ENCODE data around the gene DBT. TPM values are rescaled to one million over a fixed set of nuclear protein-coding genes. Genes with fewer than 3 reads are reported as not detected.
"Not testable (repeated sequence)": the region's sequence is repeated elsewhere in the genome, so short reads cannot be mapped to it uniquely, and the experiment has no call there.

DBT gene
- total and polyA plus RNA-seq, 2 donors (not counting 1 experiment from before 2014, with no cell fraction given), result 2.6 to 15.1 TPM

DNA sequence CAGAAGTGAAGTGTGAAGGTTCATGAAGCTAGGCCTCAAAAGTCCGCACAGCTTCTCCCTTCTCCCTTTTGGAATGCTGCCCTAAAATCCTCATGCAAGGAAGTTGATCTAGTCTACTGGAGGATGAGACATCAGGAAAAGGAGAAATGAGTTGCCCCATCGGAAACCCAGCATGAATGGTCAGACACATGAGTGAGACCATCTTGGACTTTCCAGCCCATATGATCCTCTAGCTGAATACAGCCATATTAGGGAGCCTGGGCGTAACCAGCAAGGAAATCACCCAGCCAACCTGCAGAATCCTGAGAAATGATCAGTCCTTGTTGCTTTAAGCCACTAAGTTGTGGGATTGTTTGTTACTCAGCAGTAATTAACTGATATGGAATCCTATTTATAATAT, 12.5 kb downstream of the DBT start:
- Histone ChIP-seq H3K4me3 (ENCODE audit: control extremely low read depth in 1 of 5, extremely low read depth in 1 of 5, insufficient read depth in 1 of 5, low read depth in 2 of 5, low read length in 4 of 5) (no peak overlapping the region), H3K36me3 (replicated peaks in 1 of 2; ENCODE audit: control extremely low read depth in 1 of 2, control insufficient read depth in 1 of 2, extremely low read depth in 1 of 2, insufficient read depth in 2 of 2, low read length in 1 of 2) (peaks cover 9 to 31% of the 10 kb centered on the region in 2 experiments), H3K79me2 (ENCODE audit: control insufficient read depth, insufficient read depth, low read length) (peaks cover 16% of the 10 kb centered on the region), H3K9me3 (ENCODE audit: control extremely low read depth in 1 of 3, control insufficient read depth in 2 of 3, insufficient read depth in 1 of 3, low read length in 2 of 3) (no peaks in the 10 kb centered on the region), H3K27ac (ENCODE audit: low read length in 2 of 2) (no peak overlapping the region), H3K4me2 (replicated peaks; ENCODE audit: low read depth, low read length, poor library complexity, severe bottlenecking) (no peak overlapping the region), H4K20me1 (ENCODE audit: control insufficient read depth, insufficient read depth, low read length, poor library complexity, severe bottlenecking) (peaks cover 8% of the 10 kb centered on the region), H2AFZ (ENCODE audit: insufficient read depth, low read depth, low read length, poor library complexity, severe bottlenecking) (no peak overlapping the region), H3K9ac (ENCODE audit: low read length) (no peak overlapping the region), H3K4me1 (ENCODE audit: control insufficient read depth in 2 of 2, insufficient read depth in 2 of 2, low read length in 2 of 2) (no peaks in the 10 kb centered on the region), H3K27me3 (replicated peaks in 1 of 4; ENCODE audit: control extremely low read depth in 1 of 4, control insufficient read depth in 3 of 4, insufficient read depth in 4 of 4, low read length in 3 of 4) (no peaks in the 10 kb centered on the region)
- no peak overlapping the region for H3K4me3 Mint-ChIP-seq
- TF ChIP-seq EZH2 (IDR thresholded peaks at IDR 0.05; ENCODE audit: borderline replicate concordance, insufficient read depth, low read depth, low read length, poor library complexity, severe bottlenecking), result no peak
- TF ChIP-seq, protein P1, sequence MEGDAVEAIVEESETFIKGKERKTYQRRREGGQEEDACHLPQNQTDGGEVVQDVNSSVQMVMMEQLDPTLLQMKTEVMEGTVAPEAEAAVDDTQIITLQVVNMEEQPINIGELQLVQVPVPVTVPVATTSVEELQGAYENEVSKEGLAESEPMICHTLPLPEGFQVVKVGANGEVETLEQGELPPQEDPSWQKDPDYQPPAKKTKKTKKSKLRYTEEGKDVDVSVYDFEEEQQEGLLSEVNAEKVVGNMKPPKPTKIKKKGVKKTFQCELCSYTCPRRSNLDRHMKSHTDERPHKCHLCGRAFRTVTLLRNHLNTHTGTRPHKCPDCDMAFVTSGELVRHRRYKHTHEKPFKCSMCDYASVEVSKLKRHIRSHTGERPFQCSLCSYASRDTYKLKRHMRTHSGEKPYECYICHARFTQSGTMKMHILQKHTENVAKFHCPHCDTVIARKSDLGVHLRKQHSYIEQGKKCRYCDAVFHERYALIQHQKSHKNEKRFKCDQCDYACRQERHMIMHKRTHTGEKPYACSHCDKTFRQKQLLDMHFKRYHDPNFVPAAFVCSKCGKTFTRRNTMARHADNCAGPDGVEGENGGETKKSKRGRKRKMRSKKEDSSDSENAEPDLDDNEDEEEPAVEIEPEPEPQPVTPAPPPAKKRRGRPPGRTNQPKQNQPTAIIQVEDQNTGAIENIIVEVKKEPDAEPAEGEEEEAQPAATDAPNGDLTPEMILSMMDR (IDR thresholded peaks at IDR 0.05), result no peak
- ChIA-PET POLR2A (no interaction called here), CTCF (no interaction called here)
- no peak overlapping the region for H3K27ac Mint-ChIP-seq
- intact Hi-C loops (cut with micrococcal nuclease), result no loop called here
- DNase-seq (no peak), ATAC-seq (ENCODE audit: low read depth) (no peak)
- 100% methylated on average over 1 of the region's 3 CpGs for WGBS (ENCODE audit: insufficient coverage)
- H3K4me1 Mint-ChIP-seq, result no peaks in the 10 kb centered on the region
- H3K9me3 Mint-ChIP-seq (ENCODE audit: insufficient read depth), result no peaks in the 10 kb centered on the region
- H3K27me3 Mint-ChIP-seq, result no peaks in the 10 kb centered on the region

DNA sequence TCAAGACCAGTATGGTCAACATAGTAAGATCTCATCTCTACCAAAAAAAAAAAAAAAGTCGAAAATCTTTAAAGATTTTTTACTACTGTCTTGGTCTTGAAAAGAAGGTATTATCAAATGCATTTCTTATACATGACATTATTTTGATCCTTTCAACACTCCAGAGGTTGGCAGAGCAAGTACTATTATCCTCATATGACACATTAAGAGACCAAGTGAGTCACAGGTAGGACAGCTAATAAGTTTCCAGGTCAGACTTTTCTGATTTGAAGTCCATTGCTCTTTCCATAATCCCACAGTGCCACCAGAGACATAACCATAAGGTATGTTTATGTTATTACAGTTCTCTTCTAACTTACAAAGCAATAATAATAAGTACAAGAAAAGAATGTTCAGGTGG, 15.2 kb downstream of the DBT start:
- H3K9ac ChIP-seq (ENCODE audit: low read length), result no peak overlapping the region
- no peaks in the 10 kb centered on the region for H4K20me1 ChIP-seq (ENCODE audit: control insufficient read depth, insufficient read depth, low read length, poor library complexity, severe bottlenecking)
- H2AFZ ChIP-seq (ENCODE audit: insufficient read depth, low read depth, low read length, poor library complexity, severe bottlenecking), result no peak overlapping the region
- Mint-ChIP-seq H3K27ac (no peak overlapping the region), H3K27me3 (no peaks in the 10 kb centered on the region), H3K9me3 (ENCODE audit: insufficient read depth) (no peaks in the 10 kb centered on the region), H3K4me3 (no peak overlapping the region), H3K4me1 (no peaks in the 10 kb centered on the region)
- peaks cover 14% of the 10 kb centered on the region for H3K79me2 ChIP-seq (ENCODE audit: control insufficient read depth, insufficient read depth, low read length)
- H3K4me3 ChIP-seq (ENCODE audit: control extremely low read depth in 1 of 5, extremely low read depth in 1 of 5, insufficient read depth in 1 of 5, low read depth in 2 of 5, low read length in 4 of 5), result no peak overlapping the region
- H3K27me3 ChIP-seq (replicated peaks in 1 of 4; ENCODE audit: control extremely low read depth in 1 of 4, control insufficient read depth in 3 of 4, insufficient read depth in 4 of 4, low read length in 3 of 4), result no peaks in the 10 kb centered on the region
- no peak overlapping the region for H3K4me2 ChIP-seq (replicated peaks; ENCODE audit: low read depth, low read length, poor library complexity, severe bottlenecking)
- TF ChIP-seq, protein P1 (IDR thresholded peaks at IDR 0.05), result no peak
- TF ChIP-seq EZH2 (IDR thresholded peaks at IDR 0.05; ENCODE audit: borderline replicate concordance, insufficient read depth, low read depth, low read length, poor library complexity, severe bottlenecking), result no peak
- CTCF ChIA-PET, result no interaction called here
- ATAC-seq (ENCODE audit: low read depth), result no peak
- H3K27ac ChIP-seq (ENCODE audit: low read length in 2 of 2), result no peak overlapping the region
- no peaks in the 10 kb centered on the region for H3K4me1 ChIP-seq (ENCODE audit: control insufficient read depth in 2 of 2, insufficient read depth in 2 of 2, low read length in 2 of 2)
- H3K9me3 ChIP-seq (ENCODE audit: control extremely low read depth in 1 of 3, control insufficient read depth in 2 of 3, insufficient read depth in 1 of 3, low read length in 2 of 3), result no peaks in the 10 kb centered on the region
- no CpG with 5 or more reads among the region's 1 CpG for WGBS (ENCODE audit: insufficient coverage)
- DNase-seq, result no peak
- peaks cover 8 to 51% of the 10 kb centered on the region in 2 experiments for H3K36me3 ChIP-seq (replicated peaks in 1 of 2; ENCODE audit: control extremely low read depth in 1 of 2, control insufficient read depth in 1 of 2, extremely low read depth in 1 of 2, insufficient read depth in 2 of 2, low read length in 1 of 2)
- intact Hi-C loops (cut with micrococcal nuclease), result no loop called here
- POLR2A ChIA-PET, result no interaction called here

DNA sequence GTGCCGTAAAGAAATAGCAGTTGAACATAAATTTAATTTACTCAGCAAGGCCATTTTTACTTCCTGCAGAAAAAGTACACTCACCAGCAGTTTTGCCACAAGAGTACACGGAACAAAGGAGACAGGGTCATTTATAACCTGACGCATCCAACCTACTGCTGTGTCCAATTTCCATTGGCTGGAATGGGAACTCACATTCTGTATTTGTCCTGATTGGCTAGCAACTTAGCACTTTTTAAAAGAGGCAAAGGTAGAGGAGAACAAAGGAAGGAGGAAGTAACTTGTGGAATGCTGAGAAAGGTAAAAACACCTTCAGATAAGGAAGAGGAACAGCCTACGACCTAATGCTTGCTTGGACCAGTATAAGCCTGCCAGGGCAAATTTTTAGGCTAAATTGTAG, 16.1 kb downstream of the DBT start:
- H3K4me2 ChIP-seq (replicated peaks; ENCODE audit: low read depth, low read length, poor library complexity, severe bottlenecking); POLR2A ChIA-PET; H4K20me1 ChIP-seq (ENCODE audit: control insufficient read depth, insufficient read depth, low read length, poor library complexity, severe bottlenecking); CTCF ChIA-PET; H3K27me3 ChIP-seq (replicated peaks in 1 of 4; ENCODE audit: control extremely low read depth in 1 of 4, control insufficient read depth in 3 of 4, insufficient read depth in 4 of 4, low read length in 3 of 4); H3K4me1 Mint-ChIP-seq; H3K9ac ChIP-seq (ENCODE audit: low read length); H3K27ac ChIP-seq (ENCODE audit: low read length in 2 of 2); H3K79me2 ChIP-seq (ENCODE audit: control insufficient read depth, insufficient read depth, low read length); H3K27ac Mint-ChIP-seq; H3K4me3 Mint-ChIP-seq; H3K9me3 Mint-ChIP-seq (ENCODE audit: insufficient read depth); H3K4me1 ChIP-seq (ENCODE audit: control insufficient read depth in 2 of 2, insufficient read depth in 2 of 2, low read length in 2 of 2); intact Hi-C loops (cut with micrococcal nuclease); H3K9me3 ChIP-seq (ENCODE audit: control extremely low read depth in 1 of 3, control insufficient read depth in 2 of 3, insufficient read depth in 1 of 3, low read length in 2 of 3); H3K4me3 ChIP-seq (ENCODE audit: control extremely low read depth in 1 of 5, extremely low read depth in 1 of 5, insufficient read depth in 1 of 5, low read depth in 2 of 5, low read length in 4 of 5); H2AFZ ChIP-seq (ENCODE audit: insufficient read depth, low read depth, low read length, poor library complexity, severe bottlenecking); DNase-seq; ATAC-seq (ENCODE audit: low read depth); H3K27me3 Mint-ChIP-seq: not testable (repeated sequence)
- H3K36me3 ChIP-seq (replicated peaks in 1 of 2; ENCODE audit: control extremely low read depth in 1 of 2, control insufficient read depth in 1 of 2, extremely low read depth in 1 of 2, insufficient read depth in 2 of 2, low read length in 1 of 2), result peaks cover 8 to 49% of the 10 kb centered on the region in 2 experiments
- 100% methylated on average over 3 of the region's 4 CpGs for WGBS (ENCODE audit: insufficient coverage)

Measured in B cell (primary cell).